K562 (cell line): ENCODE measurements around the gene NLGN3. TPM values are rescaled to one million over a fixed set of nuclear protein-coding genes. Genes with fewer than 3 reads are reported as not detected.

Source experiments
- CREM ChIP-seq: IDR thresholded peaks from 2 replicates; pipeline ENCODE4 v1.6.1; 2014; ENCODE audit warnings: antibody characterized with exemption, low read depth
- LCOR ChIP-seq: sonication (generic); formaldehyde crosslinking; IDR thresholded peaks from 2 replicates; pipeline ENCODE4 v1.8.0; 2022; ENCODE audit warnings: mild to moderate bottlenecking, missing genetic modification reagents
- SOX6 ChIP-seq: fragments of 450-650 bp; IDR thresholded peaks from 2 replicates; pipeline ENCODE4 v1.6.1; 2014; ENCODE audit warnings: mild to moderate bottlenecking
- ZC3H11A ChIP-seq: IDR thresholded peaks from 2 replicates; pipeline ENCODE4 v1.6.1; 2012; ENCODE audit warnings: low read depth, low read length, improper control_type of control experiment
- polyA plus RNA-seq, 8 experiments: library from polyadenylated mRNA; depleted of rRNA in 4 of 8; stranded (reverse) in 5 of 8; unstranded in 3 of 8; fragments of >200 nt; fragmentation: Nextera tagmentation in 2 of 8; fragmentation: Illumina TruSeq in 1 of 8; extraction: Ambion mirVana in 2 of 8; extraction: Trizol in 1 of 8; gene quantifications; 2 replicates each; pipeline versions ENCODE4 v1.2.1 to v1.2.3, GENCODE V29; 2011 to 2014; ENCODE audit warnings: inconsistent platforms in 1 of 8, missing spikeins in 1 of 8
- total RNA-seq, 7 experiments: library from RNA; depleted of rRNA in 6 of 7; stranded (reverse); fragments of >200 nt in 6 of 7; fragmentation: Illumina TruSeq in 2 of 7; extraction: Trizol in 2 of 7; gene quantifications; 2 replicates each; pipeline versions ENCODE4 v1.2.1 to v1.2.3, GENCODE V29; 2011 to 2021; ENCODE audit warnings: low replicate concordance in 1 of 7
- TF ChIP-seq, protein P1 (sequence below): fragments of 450-650 bp; IDR thresholded peaks from 2 replicates; pipeline ENCODE4 v1.6.1; 2016; ENCODE audit warnings: mild to moderate bottlenecking, moderate library complexity
- TF ChIP-seq, protein P2 (sequence below): fragments of 450-650 bp; formaldehyde crosslinking; IDR thresholded peaks from 2 replicates; pipeline ENCODE4 v1.4.0; 2020; ENCODE audit warnings: mild to moderate bottlenecking, moderate library complexity

The NLGN3 gene
- total and polyA plus RNA-seq, 9 of the 15 experiments (the other 6 are each of a cell fraction or from before 2014, with no cell fraction given) = 0.03 to 0.86 (median 0.25) TPM

DNA sequence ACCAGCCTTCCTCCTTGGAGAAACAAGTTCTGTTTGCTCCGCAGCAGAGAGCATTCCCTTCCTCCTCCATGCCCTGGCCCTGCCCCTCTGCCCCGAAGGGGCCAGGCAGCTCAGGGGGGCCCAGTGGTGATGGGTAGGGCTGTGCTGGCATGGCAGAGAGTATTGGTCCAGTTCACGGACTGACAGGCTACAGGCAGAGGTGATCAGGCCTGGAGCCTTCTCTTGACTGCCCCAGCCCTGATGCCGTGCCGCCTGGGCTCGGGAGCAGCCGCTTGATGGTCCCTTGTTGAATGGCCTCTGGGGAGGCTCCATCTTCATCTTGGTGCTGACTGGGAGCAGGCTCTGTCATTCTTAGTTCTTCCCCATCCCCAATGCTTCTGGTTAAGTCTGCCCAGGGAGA lies 9.6 kb downstream of the NLGN3 start (continued):
- TF ChIP-seq, protein P1, sequence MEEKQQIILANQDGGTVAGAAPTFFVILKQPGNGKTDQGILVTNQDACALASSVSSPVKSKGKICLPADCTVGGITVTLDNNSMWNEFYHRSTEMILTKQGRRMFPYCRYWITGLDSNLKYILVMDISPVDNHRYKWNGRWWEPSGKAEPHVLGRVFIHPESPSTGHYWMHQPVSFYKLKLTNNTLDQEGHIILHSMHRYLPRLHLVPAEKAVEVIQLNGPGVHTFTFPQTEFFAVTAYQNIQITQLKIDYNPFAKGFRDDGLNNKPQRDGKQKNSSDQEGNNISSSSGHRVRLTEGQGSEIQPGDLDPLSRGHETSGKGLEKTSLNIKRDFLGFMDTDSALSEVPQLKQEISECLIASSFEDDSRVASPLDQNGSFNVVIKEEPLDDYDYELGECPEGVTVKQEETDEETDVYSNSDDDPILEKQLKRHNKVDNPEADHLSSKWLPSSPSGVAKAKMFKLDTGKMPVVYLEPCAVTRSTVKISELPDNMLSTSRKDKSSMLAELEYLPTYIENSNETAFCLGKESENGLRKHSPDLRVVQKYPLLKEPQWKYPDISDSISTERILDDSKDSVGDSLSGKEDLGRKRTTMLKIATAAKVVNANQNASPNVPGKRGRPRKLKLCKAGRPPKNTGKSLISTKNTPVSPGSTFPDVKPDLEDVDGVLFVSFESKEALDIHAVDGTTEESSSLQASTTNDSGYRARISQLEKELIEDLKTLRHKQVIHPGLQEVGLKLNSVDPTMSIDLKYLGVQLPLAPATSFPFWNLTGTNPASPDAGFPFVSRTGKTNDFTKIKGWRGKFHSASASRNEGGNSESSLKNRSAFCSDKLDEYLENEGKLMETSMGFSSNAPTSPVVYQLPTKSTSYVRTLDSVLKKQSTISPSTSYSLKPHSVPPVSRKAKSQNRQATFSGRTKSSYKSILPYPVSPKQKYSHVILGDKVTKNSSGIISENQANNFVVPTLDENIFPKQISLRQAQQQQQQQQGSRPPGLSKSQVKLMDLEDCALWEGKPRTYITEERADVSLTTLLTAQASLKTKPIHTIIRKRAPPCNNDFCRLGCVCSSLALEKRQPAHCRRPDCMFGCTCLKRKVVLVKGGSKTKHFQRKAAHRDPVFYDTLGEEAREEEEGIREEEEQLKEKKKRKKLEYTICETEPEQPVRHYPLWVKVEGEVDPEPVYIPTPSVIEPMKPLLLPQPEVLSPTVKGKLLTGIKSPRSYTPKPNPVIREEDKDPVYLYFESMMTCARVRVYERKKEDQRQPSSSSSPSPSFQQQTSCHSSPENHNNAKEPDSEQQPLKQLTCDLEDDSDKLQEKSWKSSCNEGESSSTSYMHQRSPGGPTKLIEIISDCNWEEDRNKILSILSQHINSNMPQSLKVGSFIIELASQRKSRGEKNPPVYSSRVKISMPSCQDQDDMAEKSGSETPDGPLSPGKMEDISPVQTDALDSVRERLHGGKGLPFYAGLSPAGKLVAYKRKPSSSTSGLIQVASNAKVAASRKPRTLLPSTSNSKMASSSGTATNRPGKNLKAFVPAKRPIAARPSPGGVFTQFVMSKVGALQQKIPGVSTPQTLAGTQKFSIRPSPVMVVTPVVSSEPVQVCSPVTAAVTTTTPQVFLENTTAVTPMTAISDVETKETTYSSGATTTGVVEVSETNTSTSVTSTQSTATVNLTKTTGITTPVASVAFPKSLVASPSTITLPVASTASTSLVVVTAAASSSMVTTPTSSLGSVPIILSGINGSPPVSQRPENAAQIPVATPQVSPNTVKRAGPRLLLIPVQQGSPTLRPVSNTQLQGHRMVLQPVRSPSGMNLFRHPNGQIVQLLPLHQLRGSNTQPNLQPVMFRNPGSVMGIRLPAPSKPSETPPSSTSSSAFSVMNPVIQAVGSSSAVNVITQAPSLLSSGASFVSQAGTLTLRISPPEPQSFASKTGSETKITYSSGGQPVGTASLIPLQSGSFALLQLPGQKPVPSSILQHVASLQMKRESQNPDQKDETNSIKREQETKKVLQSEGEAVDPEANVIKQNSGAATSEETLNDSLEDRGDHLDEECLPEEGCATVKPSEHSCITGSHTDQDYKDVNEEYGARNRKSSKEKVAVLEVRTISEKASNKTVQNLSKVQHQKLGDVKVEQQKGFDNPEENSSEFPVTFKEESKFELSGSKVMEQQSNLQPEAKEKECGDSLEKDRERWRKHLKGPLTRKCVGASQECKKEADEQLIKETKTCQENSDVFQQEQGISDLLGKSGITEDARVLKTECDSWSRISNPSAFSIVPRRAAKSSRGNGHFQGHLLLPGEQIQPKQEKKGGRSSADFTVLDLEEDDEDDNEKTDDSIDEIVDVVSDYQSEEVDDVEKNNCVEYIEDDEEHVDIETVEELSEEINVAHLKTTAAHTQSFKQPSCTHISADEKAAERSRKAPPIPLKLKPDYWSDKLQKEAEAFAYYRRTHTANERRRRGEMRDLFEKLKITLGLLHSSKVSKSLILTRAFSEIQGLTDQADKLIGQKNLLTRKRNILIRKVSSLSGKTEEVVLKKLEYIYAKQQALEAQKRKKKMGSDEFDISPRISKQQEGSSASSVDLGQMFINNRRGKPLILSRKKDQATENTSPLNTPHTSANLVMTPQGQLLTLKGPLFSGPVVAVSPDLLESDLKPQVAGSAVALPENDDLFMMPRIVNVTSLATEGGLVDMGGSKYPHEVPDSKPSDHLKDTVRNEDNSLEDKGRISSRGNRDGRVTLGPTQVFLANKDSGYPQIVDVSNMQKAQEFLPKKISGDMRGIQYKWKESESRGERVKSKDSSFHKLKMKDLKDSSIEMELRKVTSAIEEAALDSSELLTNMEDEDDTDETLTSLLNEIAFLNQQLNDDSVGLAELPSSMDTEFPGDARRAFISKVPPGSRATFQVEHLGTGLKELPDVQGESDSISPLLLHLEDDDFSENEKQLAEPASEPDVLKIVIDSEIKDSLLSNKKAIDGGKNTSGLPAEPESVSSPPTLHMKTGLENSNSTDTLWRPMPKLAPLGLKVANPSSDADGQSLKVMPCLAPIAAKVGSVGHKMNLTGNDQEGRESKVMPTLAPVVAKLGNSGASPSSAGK = no peak
- no peak for TF ChIP-seq ZC3H11A
- no peak for TF ChIP-seq LCOR (CRISPR knock-in tag)
- TF ChIP-seq, protein P2, sequence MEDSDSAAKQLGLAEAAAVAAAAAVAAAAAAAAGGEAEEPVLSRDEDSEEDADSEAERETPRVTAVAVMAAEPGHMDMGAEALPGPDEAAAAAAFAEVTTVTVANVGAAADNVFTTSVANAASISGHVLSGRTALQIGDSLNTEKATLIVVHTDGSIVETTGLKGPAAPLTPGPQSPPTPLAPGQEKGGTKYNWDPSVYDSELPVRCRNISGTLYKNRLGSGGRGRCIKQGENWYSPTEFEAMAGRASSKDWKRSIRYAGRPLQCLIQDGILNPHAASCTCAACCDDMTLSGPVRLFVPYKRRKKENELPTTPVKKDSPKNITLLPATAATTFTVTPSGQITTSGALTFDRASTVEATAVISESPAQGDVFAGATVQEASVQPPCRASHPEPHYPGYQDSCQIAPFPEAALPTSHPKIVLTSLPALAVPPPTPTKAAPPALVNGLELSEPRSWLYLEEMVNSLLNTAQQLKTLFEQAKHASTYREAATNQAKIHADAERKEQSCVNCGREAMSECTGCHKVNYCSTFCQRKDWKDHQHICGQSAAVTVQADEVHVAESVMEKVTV = no peak
- TF ChIP-seq CREM = no peak
- TF ChIP-seq SOX6 = no peak
